SK-N-MC (cell line): Measurements from ENCODE around the gene AOPEP.

Source experiments
- EZH2 ChIP-seq: fragments of 200-600 bp; sonication (generic); IDR thresholded peaks from one replicate; pipeline ENCODE4 v1.6.1; 2017; ENCODE audit warnings: antibody characterized with exemption
- POLR2AphosphoS5 ChIP-seq: IDR thresholded peaks from 2 replicates; pipeline ENCODE4 v1.6.1; 2012; ENCODE audit warnings: mild to moderate bottlenecking, low read depth, low read length, borderline replicate concordance

- no peak for TF ChIP-seq EZH2
- no peak for TF ChIP-seq POLR2AphosphoS5
These were observed 378.1 kb downstream of the AOPEP start for GRCh38 chr9:95104581-95104960.
